DOHH2 (cell line): ENCODE measurements around the gene EHMT1.

ENCODE experiments used
- CTCF ChIP-seq: fragments of 200-600 bp; sonication (generic); IDR thresholded peaks from one replicate; pipeline ENCODE4 v1.5.1; 2014; ENCODE audit warnings: antibody characterized with exemption, mild to moderate bottlenecking, low read depth, low read length; ENCODE audit not compliant: poor library complexity, severe bottlenecking
- EZH2phosphoT487 ChIP-seq: fragments of 200-600 bp; sonication (generic); IDR thresholded peaks from 2 replicates; pipeline ENCODE4 v1.6.1; 2017; ENCODE audit warnings: borderline replicate concordance, mild to moderate bottlenecking, antibody characterized with exemption, low read length, moderate library complexity, mixed read lengths

- TF ChIP-seq CTCF (no peak), EZH2phosphoT487 (no peak)
Observed at GRCh38 chr9:137610944-137611343, 7.9 kb upstream of the EHMT1 start.
